ENCODE results near the gene SLC17A9. TPM values are rescaled to one million over a fixed set of nuclear protein-coding genes. Genes with fewer than 3 reads are reported as not detected.

Gene SLC17A9
- total RNA-seq, 1 donor from 2014 or later, result 1.2 TPM

GRCh38 chr20:62995898-62996595 lies 43.5 kb downstream of the SLC17A9 start:
- no peaks in the 10 kb centered on the region for H3K4me1 Mint-ChIP-seq (ENCODE audit: low read depth)
- H3K9me3 Mint-ChIP-seq (ENCODE audit: low read depth), result peaks cover 4% of the 10 kb centered on the region
- DNase-seq (ENCODE audit: low spot score), result no peak
- H3K27me3 Mint-ChIP-seq (ENCODE audit: low read depth), result peaks cover 61% of the 10 kb centered on the region
- no peak for TF ChIP-seq CTCF (IDR thresholded peaks at IDR 0.05)
- no peaks in the 10 kb centered on the region for H3K36me3 Mint-ChIP-seq (ENCODE audit: low read depth)
- H3K4me3 Mint-ChIP-seq (ENCODE audit: unreplicated experiment), result no peak overlapping the region
- H3K27ac Mint-ChIP-seq (ENCODE audit: unreplicated experiment), result no peak overlapping the region

GRCh38 chr20:62996596-62996982 lies 44.1 kb downstream of the SLC17A9 start:
- peaks cover 4% of the 10 kb centered on the region for H3K9me3 Mint-ChIP-seq (ENCODE audit: low read depth)
- DNase-seq (ENCODE audit: low spot score), result no peak
- no peaks in the 10 kb centered on the region for H3K4me1 Mint-ChIP-seq (ENCODE audit: low read depth)
- H3K36me3 Mint-ChIP-seq (ENCODE audit: low read depth), result no peaks in the 10 kb centered on the region
- no peak for TF ChIP-seq CTCF (IDR thresholded peaks at IDR 0.05)
- H3K27me3 Mint-ChIP-seq (ENCODE audit: low read depth), result peaks cover 61% of the 10 kb centered on the region
- no peak overlapping the region for H3K27ac Mint-ChIP-seq (ENCODE audit: unreplicated experiment)
- no peak overlapping the region for H3K4me3 Mint-ChIP-seq (ENCODE audit: unreplicated experiment)

- H3K4me1 Mint-ChIP-seq (ENCODE audit: low read depth), result no peaks in the 10 kb centered on the region
- H3K4me3 Mint-ChIP-seq (ENCODE audit: unreplicated experiment), result no peak overlapping the region
- no peak for TF ChIP-seq CTCF (IDR thresholded peaks at IDR 0.05)
- DNase-seq (ENCODE audit: low spot score), result no peak
- H3K27ac Mint-ChIP-seq (ENCODE audit: unreplicated experiment), result no peak overlapping the region
- H3K27me3 Mint-ChIP-seq (ENCODE audit: low read depth), result peaks cover 66% of the 10 kb centered on the region
- H3K36me3 Mint-ChIP-seq (ENCODE audit: low read depth), result no peaks in the 10 kb centered on the region
- H3K9me3 Mint-ChIP-seq (ENCODE audit: low read depth), result peaks cover 4% of the 10 kb centered on the region
Measured at GRCh38 chr20:62997417-62998035, 45.0 kb downstream of the SLC17A9 start.

- peaks cover 4% of the 10 kb centered on the region for H3K9me3 Mint-ChIP-seq (ENCODE audit: low read depth)
- no peaks in the 10 kb centered on the region for H3K4me1 Mint-ChIP-seq (ENCODE audit: low read depth)
- H3K27me3 Mint-ChIP-seq (ENCODE audit: low read depth), result peaks cover 69% of the 10 kb centered on the region
- no peaks in the 10 kb centered on the region for H3K36me3 Mint-ChIP-seq (ENCODE audit: low read depth)
- H3K27ac Mint-ChIP-seq (ENCODE audit: unreplicated experiment), result peak overlapping the region; percentile 13
- no peak overlapping the region for H3K4me3 Mint-ChIP-seq (ENCODE audit: unreplicated experiment)
- TF ChIP-seq CTCF (IDR thresholded peaks at IDR 0.05), result no peak
- DNase-seq (ENCODE audit: low spot score), result no peak
Measured at GRCh38 chr20:62998449-62998848, 45.9 kb downstream of the SLC17A9 start.

GRCh38 chr20:62999580-62999979 lies 47.1 kb downstream of the SLC17A9 start:
- Mint-ChIP-seq H3K9me3 (ENCODE audit: low read depth) (peaks cover 4% of the 10 kb centered on the region), H3K27ac (ENCODE audit: unreplicated experiment) (no peak overlapping the region), H3K4me1 (ENCODE audit: low read depth) (no peaks in the 10 kb centered on the region), H3K4me3 (ENCODE audit: unreplicated experiment) (no peak overlapping the region), H3K36me3 (ENCODE audit: low read depth) (no peaks in the 10 kb centered on the region), H3K27me3 (ENCODE audit: low read depth) (peaks cover 72% of the 10 kb centered on the region)
- no peak for TF ChIP-seq CTCF (IDR thresholded peaks at IDR 0.05)
- no peak for DNase-seq (ENCODE audit: low spot score)
